GM19395 (cell line): ENCODE results near the gene NCAM1.
"Not testable (repeated sequence)": the region's sequence is repeated elsewhere in the genome, so short reads cannot be mapped to it uniquely, and the experiment has no call there.

Experiments used
- ATAC-seq: cut with Tn5 transposase; IDR thresholded peaks from one replicate; pipeline ENCODE4 v1.9.1; 2021; ENCODE audit warnings: mild to moderate bottlenecking, moderate library complexity; ENCODE audit not compliant: unreplicated experiment

The NCAM1 gene

DNA sequence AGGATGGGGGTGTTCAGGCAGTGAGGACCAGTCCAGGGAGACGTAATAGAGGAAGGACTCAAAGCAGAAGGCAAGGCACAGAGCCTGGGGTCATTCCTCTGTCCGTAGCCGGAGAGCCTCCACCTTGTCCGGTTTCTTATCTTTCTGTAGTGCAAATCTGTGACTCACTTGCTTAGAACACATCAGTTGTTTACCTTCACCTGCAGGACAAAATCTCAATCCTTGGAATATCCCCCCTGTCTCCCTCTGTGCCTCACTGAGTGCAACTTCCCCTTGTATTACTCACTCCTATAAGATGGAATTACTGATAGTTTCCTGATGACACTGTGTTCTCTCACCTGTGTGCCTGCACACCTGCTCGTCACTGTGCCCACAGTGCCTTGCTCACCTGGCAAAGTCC, 332.7 kb downstream of the NCAM1 start:
- no peak for ATAC-seq

DNA sequence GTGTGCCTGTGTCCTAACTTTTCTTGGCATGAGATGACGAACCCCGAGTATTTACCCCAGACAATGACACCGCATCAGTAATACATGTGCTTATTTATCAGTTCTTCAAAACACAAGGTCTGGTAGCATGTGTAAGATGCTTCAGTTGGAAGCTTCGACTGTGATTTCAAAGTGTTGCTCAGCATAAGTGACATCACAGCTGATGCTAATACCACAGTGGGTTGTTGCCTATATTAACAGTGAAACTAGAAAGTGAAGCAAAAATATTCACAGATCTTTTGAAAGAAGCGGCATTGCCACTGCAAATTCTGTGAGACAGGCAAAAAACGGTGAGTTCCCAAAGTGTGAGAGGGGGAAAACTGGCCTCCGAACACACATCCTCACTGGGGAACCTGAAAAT, 334.8 kb downstream of the NCAM1 start:
- no peak for ATAC-seq

DNA sequence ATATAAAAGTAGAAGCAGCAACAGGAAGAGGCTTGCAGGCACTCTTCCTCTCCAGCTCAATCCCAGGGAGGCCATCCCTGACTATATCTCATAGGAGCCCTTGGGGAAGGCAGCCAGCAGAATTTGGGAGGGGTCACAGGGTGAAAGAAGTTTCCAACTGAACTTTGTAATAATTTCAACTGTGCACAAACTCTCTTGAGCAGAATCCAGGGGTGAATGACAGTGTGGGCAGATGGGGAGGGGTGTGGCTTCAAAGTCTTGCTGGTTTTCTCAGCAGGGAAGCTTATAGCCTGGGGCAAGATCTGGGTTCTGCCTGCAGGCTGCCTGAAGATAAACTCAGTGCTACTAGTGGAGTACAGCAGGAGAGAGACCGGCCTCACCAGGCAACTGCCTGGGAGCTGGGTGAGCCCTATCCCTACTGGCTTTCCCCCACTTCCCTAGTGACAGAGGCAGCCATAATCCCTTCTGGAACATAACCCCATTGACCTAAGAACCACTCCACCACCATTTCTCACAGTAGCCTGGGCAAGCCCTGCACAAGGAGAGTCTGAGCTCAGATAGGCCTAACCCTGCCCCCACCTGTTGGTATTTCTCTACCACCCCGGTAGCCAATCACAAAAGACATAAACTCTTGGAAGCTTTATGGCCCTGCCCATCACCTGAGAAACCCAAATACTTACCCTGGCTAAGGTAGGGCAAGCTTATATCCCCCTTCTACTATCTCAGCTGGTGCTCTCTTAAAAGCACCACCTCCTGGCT, 335.4 kb downstream of the NCAM1 start:
- no peak for ATAC-seq

DNA sequence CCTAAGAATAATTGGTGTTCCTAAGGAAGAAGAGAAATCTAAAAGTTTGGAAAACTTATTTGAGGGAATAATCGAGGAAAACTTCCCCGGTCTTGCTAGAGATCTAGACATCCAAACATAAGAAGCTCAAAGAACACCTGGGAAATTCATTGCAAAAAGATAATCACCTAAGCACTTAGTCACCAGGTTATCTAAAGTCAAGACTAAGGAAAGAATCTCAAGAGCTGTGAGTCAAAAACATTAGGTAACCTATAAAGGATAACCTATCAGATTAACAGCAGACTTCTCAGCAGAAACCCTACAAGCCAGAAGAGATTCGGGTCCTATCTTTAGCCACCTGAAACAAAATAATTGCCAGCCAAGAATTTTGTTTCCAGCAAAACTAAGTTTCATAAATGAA, 337.3 kb downstream of the NCAM1 start:
- ATAC-seq, result not testable (repeated sequence)

DNA sequence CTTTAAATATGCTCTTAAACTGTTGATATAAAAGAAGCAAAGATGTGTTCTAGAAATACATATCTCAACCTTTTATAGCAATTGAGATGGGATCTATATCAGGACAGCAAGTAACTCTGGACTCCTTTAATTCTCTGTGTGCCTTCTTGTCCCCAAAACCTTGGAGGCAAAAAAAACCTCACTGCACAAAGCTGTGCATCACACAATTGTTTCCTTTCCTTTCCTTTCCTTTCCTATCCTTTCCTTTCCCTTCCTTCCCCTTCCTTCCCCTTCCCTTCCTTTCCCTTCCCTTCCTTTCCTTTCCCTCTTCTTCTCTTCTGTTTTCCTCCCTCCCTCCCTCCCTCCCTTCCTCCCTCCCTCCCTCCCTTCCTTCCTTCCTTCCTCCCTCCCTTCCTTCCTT, 343.7 kb downstream of the NCAM1 start:
- no peak for ATAC-seq

DNA sequence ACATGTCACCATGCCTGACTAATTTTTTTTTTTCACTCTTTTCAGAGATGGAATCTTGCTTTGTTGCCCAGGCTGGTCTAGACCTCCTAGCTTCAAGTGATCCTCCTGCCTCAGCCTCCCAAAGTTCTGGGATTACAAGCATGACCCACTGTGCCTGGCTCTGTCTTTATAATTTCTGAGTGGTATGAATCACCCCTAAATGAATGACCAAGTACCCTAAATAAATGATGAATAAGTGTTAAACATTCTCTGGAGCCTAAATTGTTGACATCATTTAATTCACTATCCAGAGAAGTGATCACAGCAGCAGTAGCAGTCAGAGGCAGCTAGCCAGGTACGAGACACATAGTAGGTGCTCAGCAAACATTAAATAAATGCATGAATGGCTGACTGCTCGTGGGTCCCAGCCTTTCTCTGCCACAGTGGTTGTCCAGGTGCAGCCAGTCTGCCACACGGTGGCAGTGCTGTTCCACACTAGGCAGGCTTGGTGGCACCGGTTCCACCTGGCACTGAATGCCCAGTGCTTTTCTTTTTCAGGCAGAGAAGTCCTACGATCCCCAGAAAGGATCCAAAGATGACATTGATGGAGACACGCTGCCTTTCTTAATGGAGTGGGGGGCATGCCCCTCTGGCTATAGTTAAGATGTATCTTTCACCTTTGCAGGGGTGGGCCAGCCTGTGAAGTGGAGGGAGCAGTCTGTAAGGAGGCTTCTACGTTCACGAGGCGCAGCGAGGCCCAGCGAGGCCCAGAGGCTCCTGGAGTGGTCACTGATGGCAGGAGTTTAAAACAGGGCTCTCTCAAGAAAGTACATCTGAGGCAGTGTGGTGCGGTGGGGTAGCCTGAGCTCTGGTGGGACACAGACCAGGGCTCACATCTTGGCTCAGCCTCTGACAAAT, 344.5 kb downstream of the NCAM1 start:
- ATAC-seq, result no peak

DNA sequence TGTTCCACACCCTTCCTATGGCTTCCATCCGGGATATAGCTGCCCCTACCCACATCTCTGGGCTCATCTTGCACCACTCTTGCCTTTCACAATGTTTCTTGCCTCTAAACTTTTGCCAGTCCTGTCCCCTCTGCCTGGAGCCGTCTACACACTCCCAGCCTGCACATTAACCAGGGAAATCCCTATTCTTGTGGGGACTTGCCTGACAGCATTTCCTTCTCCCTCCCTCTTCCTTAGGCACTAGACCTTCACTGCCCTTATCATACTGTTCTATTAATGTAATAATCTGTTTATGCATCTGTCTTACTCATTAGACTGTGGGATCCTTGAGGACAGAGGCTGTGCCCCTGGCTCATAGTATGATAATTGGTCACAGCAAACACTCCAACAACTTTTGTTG, 347.4 kb downstream of the NCAM1 start:
- no peak for ATAC-seq

DNA sequence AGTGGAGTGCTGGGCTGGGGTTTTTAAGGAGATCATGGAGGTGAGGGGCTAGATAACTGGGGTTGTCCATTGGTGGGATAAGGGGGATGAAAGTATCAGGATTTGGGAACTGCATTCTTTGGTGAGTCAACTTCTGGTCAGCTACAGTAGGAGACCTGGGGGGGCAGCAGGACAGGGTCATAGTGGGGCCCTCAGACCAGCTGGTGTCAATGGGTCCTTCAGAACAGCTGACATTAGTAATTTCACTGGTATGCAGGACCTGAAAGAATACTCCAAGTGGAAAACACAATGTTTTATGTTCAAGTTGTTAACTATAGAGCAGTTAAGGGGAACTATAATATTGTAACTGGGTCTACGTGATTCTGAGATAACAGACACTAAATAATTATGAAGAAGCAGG, 350.3 kb downstream of the NCAM1 start:
- no peak for ATAC-seq

DNA sequence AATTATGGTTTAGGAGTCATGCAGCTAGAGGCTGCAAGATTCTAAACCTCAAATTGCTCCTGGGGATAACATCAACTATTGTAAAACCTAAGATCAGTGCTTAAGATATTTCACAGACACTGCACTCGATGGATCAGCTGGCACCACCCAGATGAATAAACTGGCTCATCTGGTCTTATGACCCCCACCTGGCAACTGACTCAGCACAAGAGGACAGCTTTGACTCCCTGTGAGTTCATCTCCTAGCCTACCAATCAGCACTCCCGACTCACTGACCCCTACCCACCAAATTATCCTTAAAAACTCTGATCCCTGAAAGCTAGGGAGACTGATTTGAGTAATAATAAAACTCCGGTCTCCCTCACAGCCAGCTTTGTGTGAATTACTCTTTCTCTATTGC, 352.4 kb downstream of the NCAM1 start:
- ATAC-seq, result no peak

DNA sequence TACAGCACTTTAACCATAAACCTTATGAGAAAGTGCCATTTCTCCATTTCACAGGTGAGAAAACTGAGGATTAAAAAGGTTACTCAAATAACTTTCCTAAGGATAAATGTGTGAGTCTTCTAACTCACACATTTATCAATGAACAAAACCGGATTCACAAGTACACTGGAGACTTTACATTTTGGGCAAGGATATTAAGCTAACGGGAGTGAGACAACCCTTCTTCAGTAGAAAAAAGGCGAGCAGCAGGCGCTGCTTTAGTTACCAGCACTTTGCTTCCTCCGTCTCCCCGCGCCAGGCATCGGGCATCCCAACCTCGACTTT, 352.8 kb downstream of the NCAM1 start:
- ATAC-seq, result no peak

DNA sequence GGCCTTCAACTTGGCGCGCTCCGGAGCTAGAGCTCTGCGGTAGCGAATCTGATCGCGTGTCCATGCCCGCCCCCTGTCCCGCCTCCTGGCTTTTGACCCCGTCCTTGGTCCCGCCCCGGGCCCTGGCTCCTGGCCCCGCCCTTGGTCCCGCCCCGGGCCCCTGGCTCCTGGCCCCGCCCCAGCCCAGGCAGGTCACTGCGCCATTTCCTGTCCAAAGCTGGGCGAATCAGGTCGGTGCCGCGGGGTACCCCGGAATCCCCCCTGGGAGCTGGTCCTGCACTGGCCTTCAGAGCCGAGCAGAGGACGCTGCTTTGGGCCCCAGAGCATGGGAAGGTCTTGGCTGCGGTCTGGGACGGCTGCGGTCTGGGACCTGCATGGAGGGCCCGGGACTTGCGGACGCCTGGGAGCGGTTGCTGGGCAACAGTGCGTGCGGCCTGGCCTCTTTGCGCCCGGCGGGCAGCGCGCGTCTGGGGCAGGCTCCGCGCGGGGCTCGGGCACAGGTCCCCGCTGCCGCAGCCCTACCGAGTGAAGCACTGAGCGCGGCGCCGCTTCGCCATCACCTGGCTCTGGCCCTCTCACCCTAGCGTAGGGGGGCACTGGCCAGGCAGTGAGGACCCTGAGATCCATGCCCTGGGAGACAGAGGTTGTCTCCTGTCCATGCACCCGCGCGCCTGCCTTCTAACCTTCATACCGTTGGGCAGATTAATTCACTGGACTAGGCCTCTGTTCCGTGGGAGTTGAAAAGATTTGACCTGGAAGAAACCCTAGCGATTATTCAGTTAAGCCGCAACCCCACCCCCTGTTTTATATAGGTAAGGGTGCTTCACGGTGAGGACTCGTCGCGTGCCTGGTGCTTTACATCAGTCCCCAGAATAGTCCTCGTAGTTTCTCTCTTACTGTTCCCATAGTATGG, 353.4 kb downstream of the NCAM1 start, which contains the start of gene TTC12:
TSS of gene TTC12 (plus strand) at position 195 of the 913 bp plus-strand sequence. CDS start 1,675 bp downstream, outside the sequence.
- ATAC-seq, result peak; percentile 98

DNA sequence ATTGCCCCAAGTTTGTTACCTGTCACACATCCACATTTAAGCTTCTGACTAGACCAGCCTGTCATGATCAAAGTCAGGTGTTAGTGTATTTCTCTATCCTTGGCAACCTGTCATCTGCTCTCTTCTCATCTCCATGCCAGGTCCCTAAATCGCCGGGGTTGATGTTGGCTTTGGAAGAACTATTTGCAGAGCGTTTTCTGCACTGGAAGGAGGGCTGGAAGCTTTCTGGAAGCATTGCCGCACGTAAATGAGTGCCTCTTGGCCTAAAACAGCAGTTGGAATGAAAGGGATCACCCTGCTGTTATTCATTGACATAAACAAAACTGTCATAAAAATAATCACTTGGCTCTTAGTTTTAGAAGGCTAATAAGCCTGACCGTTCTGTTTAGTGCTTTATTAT, 354.6 kb downstream of the NCAM1 start:
- no peak for ATAC-seq

DNA sequence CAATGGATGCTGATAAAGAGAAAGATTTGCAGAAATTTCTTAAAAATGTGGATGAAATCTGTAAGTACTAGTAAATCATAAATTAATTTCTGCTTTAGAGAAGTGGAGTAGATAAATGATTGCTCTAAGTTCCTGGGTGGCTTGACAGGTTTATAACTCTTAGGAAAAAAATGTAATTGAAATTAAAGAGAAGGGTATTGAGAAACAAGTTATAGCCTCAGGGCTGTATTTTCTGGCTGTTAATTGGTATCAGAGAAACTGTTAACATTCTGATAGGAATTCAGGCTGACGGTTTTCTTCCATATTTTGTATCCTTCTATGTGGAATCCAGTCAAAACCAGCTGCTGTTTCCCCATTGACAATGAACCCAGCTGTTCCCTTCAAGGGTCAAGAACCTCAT, 355.0 kb downstream of the NCAM1 start:
- ATAC-seq, result no peak

DNA sequence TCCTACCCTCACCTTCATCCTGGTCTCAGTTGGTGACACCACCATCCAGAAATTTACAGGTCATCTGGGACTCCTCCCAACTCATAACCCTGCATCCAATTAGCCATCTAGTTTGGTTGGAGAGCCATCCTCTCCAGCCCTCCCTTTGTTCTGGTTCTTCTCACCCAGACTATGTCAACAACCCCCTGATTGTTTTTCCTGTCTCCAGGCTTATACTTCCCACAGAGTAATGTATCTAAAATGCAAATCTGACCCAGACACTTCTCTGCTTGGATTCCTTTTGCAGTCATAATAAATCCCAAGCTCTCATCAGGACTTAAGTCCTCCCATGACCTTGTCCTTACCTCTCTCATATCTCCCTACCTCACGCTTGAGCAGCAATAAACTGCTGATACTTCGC, 356.1 kb downstream of the NCAM1 start:
- ATAC-seq, result no peak

DNA sequence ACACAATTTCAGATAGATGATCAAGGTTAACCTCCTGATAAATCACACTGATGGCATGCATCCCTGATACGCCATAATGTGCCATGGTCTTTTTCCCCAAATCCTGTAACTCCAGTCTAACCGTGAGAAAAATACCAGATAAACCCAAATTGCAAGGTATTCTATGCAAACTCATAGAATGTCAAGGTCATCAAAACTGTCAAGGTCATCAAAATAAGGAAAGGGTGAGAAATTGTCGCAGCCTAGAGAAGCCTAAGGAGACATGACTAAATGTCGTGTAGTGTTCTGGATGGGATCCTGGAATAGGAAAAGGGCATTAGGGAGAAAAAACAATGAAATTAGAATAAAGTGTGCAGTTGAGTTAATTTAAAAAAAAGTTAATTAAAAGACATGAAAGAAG, 357.9 kb downstream of the NCAM1 start:
- ATAC-seq, result no peak

DNA sequence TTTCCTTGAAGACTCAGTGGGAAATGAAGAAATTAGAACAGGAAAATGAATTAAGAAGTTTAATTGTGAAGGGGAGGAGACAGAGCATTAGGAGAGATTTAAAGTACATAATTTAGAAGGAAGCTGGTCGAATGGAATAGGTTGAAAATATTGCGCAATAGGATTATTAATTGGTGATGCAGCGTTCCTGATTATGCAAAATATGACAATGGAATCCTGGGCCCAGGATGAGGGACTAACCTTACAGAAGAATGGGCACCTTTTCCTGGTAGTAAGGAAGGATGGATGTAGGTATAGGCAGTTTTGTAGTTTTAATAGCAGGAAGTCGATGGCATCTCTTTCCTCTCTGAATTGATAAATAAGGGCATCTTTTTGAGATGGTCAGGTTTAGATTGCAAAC, 360.9 kb downstream of the NCAM1 start:
- no peak for ATAC-seq

DNA sequence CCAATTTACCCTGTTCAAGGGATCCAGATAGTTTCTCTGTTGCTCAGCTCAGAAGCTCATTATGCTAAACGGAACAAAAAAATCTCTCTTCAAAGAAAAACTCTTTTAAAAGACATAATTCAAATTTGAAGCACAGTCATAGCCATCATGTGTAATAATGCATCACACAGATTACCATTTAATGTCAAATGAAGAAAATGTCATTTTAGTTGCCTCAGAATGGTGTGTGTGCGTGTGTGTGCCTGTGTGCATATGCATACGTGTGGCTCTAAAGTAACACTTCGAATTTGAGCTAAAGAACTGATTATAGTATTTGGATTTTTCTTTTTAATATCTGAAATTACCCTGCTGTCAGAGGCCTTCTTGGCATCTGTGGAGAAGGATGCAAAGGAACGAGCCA, 363.0 kb downstream of the NCAM1 start:
- no peak for ATAC-seq
